Brain pericyte (primary cell): Measurements from ENCODE around the gene ASPHD2.
"Not testable (repeated sequence)": the region's sequence is repeated elsewhere in the genome, so short reads cannot be mapped to it uniquely, and the experiment has no call there.

Source experiments
- DNase-seq: peaks from one replicate; pipeline ENCODE4 v3.0.0-alpha.2; 2012; ENCODE audit warnings: low read depth, low spot score

ASPHD2 gene

GRCh38 chr22:26428515-26429457, at the start of gene ASPHD2:
TSS of gene ASPHD2 (plus strand) at chr22:26429260. CDS start at chr22:26433616, 4,356 bp downstream.
- no peak for DNase-seq

GRCh38 chr22:26380072-26380830, 48.8 kb upstream of the ASPHD2 start:
- DNase-seq, result no peak

GRCh38 chr22:26382782-26383181, 46.3 kb upstream of the ASPHD2 start:
- no peak for DNase-seq

- no peak for DNase-seq
These were observed 45.0 kb upstream of the ASPHD2 start for GRCh38 chr22:26383968-26384556.

GRCh38 chr22:26385164-26385563, 43.9 kb upstream of the ASPHD2 start:
- DNase-seq, result no peak

- no peak for DNase-seq
These were observed 39.9 kb upstream of the ASPHD2 start for GRCh38 chr22:26389125-26389524.

GRCh38 chr22:26391091-26391490, 38.0 kb upstream of the ASPHD2 start:
- no peak for DNase-seq

- DNase-seq, result no peak
These were observed 37.4 kb upstream of the ASPHD2 start for GRCh38 chr22:26391623-26392022.

GRCh38 chr22:26393929-26394328, 35.1 kb upstream of the ASPHD2 start:
- DNase-seq, result no peak

- DNase-seq, result no peak
These were observed 34.3 kb upstream of the ASPHD2 start for GRCh38 chr22:26394777-26395176.

GRCh38 chr22:26395926-26396325, 33.1 kb upstream of the ASPHD2 start:
- DNase-seq, result no peak

GRCh38 chr22:26398741-26399153, 30.3 kb upstream of the ASPHD2 start:
- no peak for DNase-seq

GRCh38 chr22:26399289-26399688, 29.8 kb upstream of the ASPHD2 start:
- DNase-seq, result no peak

- DNase-seq, result no peak
These were observed 27.3 kb upstream of the ASPHD2 start for GRCh38 chr22:26401726-26402125.

- no peak for DNase-seq
These were observed 24.1 kb upstream of the ASPHD2 start for GRCh38 chr22:26404851-26405421.

- DNase-seq, result no peak
These were observed 22.9 kb upstream of the ASPHD2 start for GRCh38 chr22:26406118-26406517.

- DNase-seq, result not testable (repeated sequence)
These were observed 20.4 kb upstream of the ASPHD2 start for GRCh38 chr22:26408562-26409220.

- no peak for DNase-seq
These were observed 19.2 kb upstream of the ASPHD2 start for GRCh38 chr22:26409719-26410335.

GRCh38 chr22:26410386-26410785, 18.7 kb upstream of the ASPHD2 start:
- no peak for DNase-seq

GRCh38 chr22:26414347-26414746, 14.7 kb upstream of the ASPHD2 start:
- no peak for DNase-seq

GRCh38 chr22:26416256-26416655, 12.8 kb upstream of the ASPHD2 start:
- no peak for DNase-seq
